ENCODE results near the gene FBXW11. TPM values are rescaled to one million over a fixed set of nuclear protein-coding genes. Genes with fewer than 3 reads are reported as not detected.

FBXW11 gene
- total RNA-seq, 1 experiment from 2014 or later = 69.2 TPM

DNA sequence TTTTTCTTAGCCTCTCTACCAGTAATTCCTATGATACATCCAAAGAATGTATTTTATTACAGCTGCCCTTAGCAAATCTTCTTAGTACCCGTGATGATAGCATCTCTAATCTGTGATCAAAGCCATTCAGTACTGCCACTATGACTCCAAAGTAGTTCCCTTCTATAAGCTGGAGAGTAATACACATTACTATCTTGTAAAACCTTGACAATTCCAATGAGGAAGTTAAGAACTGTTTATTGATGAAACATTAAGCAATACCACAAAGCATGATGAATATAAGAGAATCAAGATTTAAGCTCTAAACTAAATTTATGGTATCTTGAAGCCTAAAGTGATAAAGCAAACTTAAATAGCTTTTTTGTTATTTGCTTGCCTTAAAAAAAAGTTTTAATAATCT lies 134.7 kb downstream of the FBXW11 start:
- no peak for ATAC-seq
- TF ChIP-seq CTCF (conservative IDR thresholded peaks at IDR 0.05; ENCODE audit: low read depth, low read length) (no peak), EZH2 (IDR thresholded peaks at IDR 0.05; ENCODE audit: low read length, unreplicated experiment) (no peak), EZH2phosphoT487 (IDR thresholded peaks at IDR 0.05; ENCODE audit: borderline replicate concordance, low read length) (no peak)
- H3F3A ChIP-seq (ENCODE audit: low read length, unreplicated experiment) = no peaks in the 10 kb centered on the region
- no peak overlapping the region for H3K27ac ChIP-seq (ENCODE audit: low read length)
- H3K27me3 ChIP-seq (ENCODE audit: low read length) = no peaks in the 10 kb centered on the region
- H3K79me2 ChIP-seq (ENCODE audit: low read length) = no peaks in the 10 kb centered on the region
- POLR2A ChIA-PET (ENCODE audit: unreplicated experiment) = no interaction called here
- no peak overlapping the region for H3K4me3 ChIP-seq (ENCODE audit: low read length)
- intact Hi-C loops (cut with micrococcal nuclease) = no loop called here
- H3K9ac ChIP-seq (ENCODE audit: low read length) = no peak overlapping the region
- no peaks in the 10 kb centered on the region for H3K9me3 ChIP-seq (ENCODE audit: low read length)
- CTCF ChIA-PET = interaction anchor here (1.0 kb wide), 1 partner anchor 13 kb away, joined by 3 read pairs; no protein-coding TSS in a partner anchor
- no TSS peak for BruUV-seq (replicated peaks)
- no peak for DNase-seq
- no peak overlapping the region for H3K4me2 ChIP-seq (ENCODE audit: low read length)
- H3K4me1 ChIP-seq (ENCODE audit: insufficient read depth, low read length) = no peaks in the 10 kb centered on the region
- H3K9me2 ChIP-seq (replicated peaks; ENCODE audit: low read length) = no peaks in the 10 kb centered on the region
- H3K36me3 ChIP-seq (ENCODE audit: low read depth, low read length) = peaks cover 43% of the 10 kb centered on the region
- H2AFZ ChIP-seq (ENCODE audit: low read length) = no peak overlapping the region
- H4K20me1 ChIP-seq (ENCODE audit: low read length) = 0 out of 2 replicates have a peak, but pooled peaks cover 5% of the 10 kb centered on the region

- TF ChIP-seq EZH2phosphoT487 (IDR thresholded peaks at IDR 0.05; ENCODE audit: borderline replicate concordance, low read length) (no peak), EZH2 (IDR thresholded peaks at IDR 0.05; ENCODE audit: low read length, unreplicated experiment) (no peak), CTCF (conservative IDR thresholded peaks at IDR 0.05; ENCODE audit: low read depth, low read length) (no peak)
- Histone ChIP-seq H3K36me3 (ENCODE audit: low read depth, low read length) (peaks cover 31% of the 10 kb centered on the region), H3K4me3 (ENCODE audit: low read length) (no peak overlapping the region), H3K9ac (ENCODE audit: low read length) (no peak overlapping the region), H3K4me1 (ENCODE audit: insufficient read depth, low read length) (no peaks in the 10 kb centered on the region), H3K9me2 (replicated peaks; ENCODE audit: low read length) (no peaks in the 10 kb centered on the region), H3K9me3 (ENCODE audit: low read length) (no peaks in the 10 kb centered on the region), H4K20me1 (ENCODE audit: low read length) (0 out of 2 replicates have a peak, but pooled peaks cover 5% of the 10 kb centered on the region), H3F3A (ENCODE audit: low read length, unreplicated experiment) (no peaks in the 10 kb centered on the region), H3K4me2 (ENCODE audit: low read length) (no peak overlapping the region), H3K27ac (ENCODE audit: low read length) (no peak overlapping the region), H3K27me3 (ENCODE audit: low read length) (no peaks in the 10 kb centered on the region), H3K79me2 (ENCODE audit: low read length) (no peaks in the 10 kb centered on the region), H2AFZ (ENCODE audit: low read length) (no peak overlapping the region)
- ChIA-PET POLR2A (ENCODE audit: unreplicated experiment) (no interaction called here), CTCF (no interaction called here)
- intact Hi-C loops (cut with micrococcal nuclease) = no loop called here
- BruUV-seq (replicated peaks) = no TSS peak
- DNase-seq (no peak), ATAC-seq (no peak)
These were observed 136.5 kb downstream of the FBXW11 start for GRCh38 chr5:171869956-171870355.

- no TSS peak for BruUV-seq (replicated peaks)
- H3K9ac ChIP-seq (ENCODE audit: low read length) = no peak overlapping the region
- H3K36me3 ChIP-seq (ENCODE audit: low read depth, low read length) = peaks cover 31% of the 10 kb centered on the region
- ATAC-seq (no peak), DNase-seq (no peak)
- H3K9me2 ChIP-seq (replicated peaks; ENCODE audit: low read length) = no peaks in the 10 kb centered on the region
- H3K79me2 ChIP-seq (ENCODE audit: low read length) = no peaks in the 10 kb centered on the region
- no peaks in the 10 kb centered on the region for H3F3A ChIP-seq (ENCODE audit: low read length, unreplicated experiment)
- POLR2A ChIA-PET (ENCODE audit: unreplicated experiment) = no interaction called here
- H3K4me1 ChIP-seq (ENCODE audit: insufficient read depth, low read length) = no peaks in the 10 kb centered on the region
- H3K4me2 ChIP-seq (ENCODE audit: low read length) = no peak overlapping the region
- no peak overlapping the region for H3K4me3 ChIP-seq (ENCODE audit: low read length)
- no peak overlapping the region for H2AFZ ChIP-seq (ENCODE audit: low read length)
- H4K20me1 ChIP-seq (ENCODE audit: low read length) = 0 out of 2 replicates have a peak, but pooled peaks cover 5% of the 10 kb centered on the region
- intact Hi-C loops (cut with micrococcal nuclease) = no loop called here
- TF ChIP-seq EZH2phosphoT487 (IDR thresholded peaks at IDR 0.05; ENCODE audit: borderline replicate concordance, low read length) (no peak), EZH2 (IDR thresholded peaks at IDR 0.05; ENCODE audit: low read length, unreplicated experiment) (no peak), CTCF (conservative IDR thresholded peaks at IDR 0.05; ENCODE audit: low read depth, low read length) (no peak)
- CTCF ChIA-PET = no interaction called here
- no peaks in the 10 kb centered on the region for H3K9me3 ChIP-seq (ENCODE audit: low read length)
- H3K27ac ChIP-seq (ENCODE audit: low read length) = no peak overlapping the region
- H3K27me3 ChIP-seq (ENCODE audit: low read length) = no peaks in the 10 kb centered on the region
These were observed 138.2 kb downstream of the FBXW11 start for GRCh38 chr5:171868236-171868635.

Data from PC-3 (cell line).